GM21526 (cell line): ENCODE measurements around the gene SGF29.
"Not testable (repeated sequence)": the region's sequence is repeated elsewhere in the genome, so short reads cannot be mapped to it uniquely, and the experiment has no call there.

ENCODE experiments used
- ATAC-seq: cut with Tn5 transposase; IDR thresholded peaks from one replicate; pipeline ENCODE4 v1.9.1; 2021; ENCODE audit warnings: moderate library complexity; ENCODE audit not compliant: unreplicated experiment, low FRiP score

SGF29 gene

GRCh38 chr16:28592979-28593553 is 39.3 kb downstream of the SGF29 start:
- ATAC-seq = no peak

GRCh38 chr16:28595451-28595850 is 41.7 kb downstream of the SGF29 start:
- not testable (repeated sequence) for ATAC-seq

GRCh38 chr16:28596115-28596630 is 42.5 kb downstream of the SGF29 start:
- ATAC-seq = no peak

- ATAC-seq = no peak
These were observed 43.3 kb downstream of the SGF29 start, which contains the start of gene SULT1A2 for GRCh38 chr16:28596840-28597691. Gene SULT1A2 (minus strand): TSS chr16:28597050. CDS start chr16:28595930, 1,120 bp downstream.

- ATAC-seq = no peak
These were observed 44.1 kb downstream of the SGF29 start for GRCh38 chr16:28597692-28598261.

GRCh38 chr16:28599377-28600285 is 45.9 kb downstream of the SGF29 start:
- not testable (repeated sequence) for ATAC-seq

GRCh38 chr16:28600965-28601364 is 47.2 kb downstream of the SGF29 start:
- ATAC-seq = not testable (repeated sequence)

- not testable (repeated sequence) for ATAC-seq
These were observed 47.9 kb downstream of the SGF29 start for GRCh38 chr16:28601589-28601988.

- ATAC-seq = not testable (repeated sequence)
These were observed 48.3 kb downstream of the SGF29 start for GRCh38 chr16:28602062-28602461.

GRCh38 chr16:28602529-28602928 is 48.8 kb downstream of the SGF29 start:
- ATAC-seq = no peak

GRCh38 chr16:28603381-28604185 is 49.9 kb downstream of the SGF29 start:
- ATAC-seq = no peak

- no peak for ATAC-seq
These were observed 50.5 kb downstream of the SGF29 start for GRCh38 chr16:28604186-28604565.

GRCh38 chr16:28606291-28607115 is 52.8 kb downstream of the SGF29 start:
- ATAC-seq = no peak

- no peak for ATAC-seq
These were observed 53.5 kb downstream of the SGF29 start for GRCh38 chr16:28607116-28607623.

- not testable (repeated sequence) for ATAC-seq
These were observed 54.2 kb downstream of the SGF29 start for GRCh38 chr16:28607681-28608495.

GRCh38 chr16:28608496-28608808 is 54.7 kb downstream of the SGF29 start:
- not testable (repeated sequence) for ATAC-seq

- not testable (repeated sequence) for ATAC-seq
These were observed 55.3 kb downstream of the SGF29 start for GRCh38 chr16:28608867-28609596.
